Measurements from ENCODE around the gene PPP1R37.

DNA sequence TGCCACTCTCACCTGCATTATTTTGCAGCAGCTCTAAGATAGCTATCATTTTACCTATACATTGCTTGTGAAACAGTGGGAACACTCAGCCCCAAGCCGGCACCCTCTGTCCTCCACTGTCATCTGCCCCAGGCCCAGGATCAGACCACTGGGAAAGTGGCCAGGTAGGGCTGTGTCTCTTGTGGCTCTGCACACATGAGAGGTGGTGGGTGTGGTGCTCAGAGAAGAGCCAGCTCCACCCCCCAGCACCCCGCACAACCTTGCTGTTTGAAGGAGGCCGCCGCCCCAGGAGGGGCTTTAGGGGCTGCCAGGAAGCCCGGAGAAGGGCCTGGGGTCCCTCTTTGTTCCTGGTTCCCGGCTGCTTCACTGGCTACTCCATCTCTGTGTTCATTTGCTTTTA, 26.6 kb downstream of the PPP1R37 start:
- no peak for TF ChIP-seq POLR2A (IDR thresholded peaks at IDR 0.05)
- TF ChIP-seq, protein P1, sequence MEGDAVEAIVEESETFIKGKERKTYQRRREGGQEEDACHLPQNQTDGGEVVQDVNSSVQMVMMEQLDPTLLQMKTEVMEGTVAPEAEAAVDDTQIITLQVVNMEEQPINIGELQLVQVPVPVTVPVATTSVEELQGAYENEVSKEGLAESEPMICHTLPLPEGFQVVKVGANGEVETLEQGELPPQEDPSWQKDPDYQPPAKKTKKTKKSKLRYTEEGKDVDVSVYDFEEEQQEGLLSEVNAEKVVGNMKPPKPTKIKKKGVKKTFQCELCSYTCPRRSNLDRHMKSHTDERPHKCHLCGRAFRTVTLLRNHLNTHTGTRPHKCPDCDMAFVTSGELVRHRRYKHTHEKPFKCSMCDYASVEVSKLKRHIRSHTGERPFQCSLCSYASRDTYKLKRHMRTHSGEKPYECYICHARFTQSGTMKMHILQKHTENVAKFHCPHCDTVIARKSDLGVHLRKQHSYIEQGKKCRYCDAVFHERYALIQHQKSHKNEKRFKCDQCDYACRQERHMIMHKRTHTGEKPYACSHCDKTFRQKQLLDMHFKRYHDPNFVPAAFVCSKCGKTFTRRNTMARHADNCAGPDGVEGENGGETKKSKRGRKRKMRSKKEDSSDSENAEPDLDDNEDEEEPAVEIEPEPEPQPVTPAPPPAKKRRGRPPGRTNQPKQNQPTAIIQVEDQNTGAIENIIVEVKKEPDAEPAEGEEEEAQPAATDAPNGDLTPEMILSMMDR (IDR thresholded peaks at IDR 0.05) = no peak
- no peak for TF ChIP-seq POLR2AphosphoS5 (IDR thresholded peaks at IDR 0.05; ENCODE audit: insufficient read depth in 1 of 2, low read depth in 1 of 2)
